SH-SY5Y (cell line): ENCODE results near the gene AMDHD1.

ENCODE experiments used
- GATA2 ChIP-seq: IDR thresholded peaks from 2 replicates; pipeline ENCODE4 v1.6.1; 2011; ENCODE audit warnings: mild to moderate bottlenecking, low read depth, low read length
- GATA3 ChIP-seq: IDR thresholded peaks from 2 replicates; pipeline ENCODE4 v1.6.1; 2011; ENCODE audit warnings: low read depth, mild to moderate bottlenecking, low read length, moderate library complexity

DNA sequence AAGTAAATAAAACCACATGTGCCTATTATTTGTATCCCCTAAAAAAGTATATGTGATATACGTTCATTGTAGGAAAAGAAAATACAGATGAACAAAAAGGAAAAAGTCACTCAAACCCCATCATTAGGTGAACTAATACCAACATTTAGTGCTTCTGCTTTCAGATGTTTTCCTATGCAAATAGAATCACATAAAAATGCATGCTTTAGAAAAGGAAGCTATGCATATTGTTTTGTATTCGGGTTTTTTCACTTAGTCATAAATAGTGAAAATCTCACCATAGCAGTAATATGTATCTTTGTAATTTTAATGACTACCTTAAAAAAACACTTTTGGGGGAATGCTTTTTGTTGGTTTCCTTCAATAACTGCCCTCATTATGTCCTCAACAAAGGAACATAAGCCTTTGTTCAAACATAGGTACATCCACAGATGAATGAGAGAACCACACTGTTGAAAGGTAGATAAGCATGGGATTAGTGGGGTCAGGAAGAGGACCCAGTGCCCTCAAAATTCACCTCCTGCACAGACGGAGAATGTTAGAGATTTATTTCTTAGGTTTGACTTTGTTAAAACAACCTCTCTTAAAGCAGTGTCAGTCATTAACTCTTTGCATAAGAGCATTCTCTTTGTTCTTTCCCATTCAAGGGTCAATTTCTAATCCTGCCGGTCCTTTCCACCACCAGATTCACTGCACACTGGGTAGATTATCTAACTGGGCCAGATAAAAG lies 6.5 kb downstream of the AMDHD1 start:
- no peak for TF ChIP-seq GATA3
- no peak for TF ChIP-seq GATA2
